Esophagus squamous epithelium (tissue), 4 donors: ENCODE measurements around the gene HDHD5.

ENCODE experiments used
- CTCF ChIP-seq, 6 experiments: fragments of 450-650 bp in 4 of 6; fragments of 200-600 bp in 2 of 6; sonication (generic) in 2 of 6; IDR thresholded peaks; one replicate each; pipeline ENCODE4 v1.5.1; 2016 to 2019; ENCODE audit warnings: antibody characterized with exemption in 6 of 6, mild to moderate bottlenecking in 4 of 6, moderate library complexity in 4 of 6
- POLR2A ChIP-seq, 4 donors: fragments of 450-650 bp; IDR thresholded peaks; one replicate each; pipeline ENCODE4 v1.6.1; 2017; ENCODE audit warnings: antibody characterized with exemption in 4 of 4, mild to moderate bottlenecking in 4 of 4, moderate library complexity in 3 of 4

DNA sequence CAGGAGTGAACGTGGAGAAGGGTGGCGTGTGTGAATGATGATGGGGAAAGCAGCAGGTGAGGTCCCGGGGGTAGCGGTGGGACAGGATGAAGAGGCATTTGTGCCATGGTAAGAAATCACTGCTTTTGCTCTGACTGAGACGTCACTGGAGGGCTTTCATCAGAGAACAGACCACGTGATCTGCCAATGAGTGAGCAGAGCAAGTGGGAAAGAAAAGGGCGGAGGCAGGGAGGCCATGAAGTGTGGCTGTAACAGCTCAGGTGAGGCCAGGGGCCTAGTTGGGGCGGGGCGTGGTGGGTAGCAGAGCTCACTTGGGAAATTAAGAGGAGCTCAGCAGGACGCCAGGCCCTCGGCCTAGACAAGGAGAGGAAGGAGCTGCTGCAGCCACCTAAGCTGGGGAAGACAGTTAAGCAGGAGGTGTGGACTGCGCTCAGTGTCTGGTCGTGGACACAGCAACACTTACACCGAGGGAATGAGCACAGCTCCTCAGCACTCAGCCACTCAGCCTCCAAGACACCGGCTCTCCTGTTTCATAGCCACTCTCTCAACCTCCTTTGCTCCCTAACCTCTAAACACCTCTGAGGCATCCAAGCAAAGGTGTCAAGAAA, 23.8 kb downstream of the HDHD5 start:
- no peak for TF ChIP-seq CTCF (IDR thresholded peaks at IDR 0.05)
- TF ChIP-seq POLR2A (IDR thresholded peaks at IDR 0.05) = no peak
